ENCODE results near the gene NFIA. TPM values are rescaled to one million over a fixed set of nuclear protein-coding genes. Genes with fewer than 3 reads are reported as not detected.

NFIA gene
- total RNA-seq, 4 donors from 2014 or later: 68.2 to 172 (median 101) TPM

DNA sequence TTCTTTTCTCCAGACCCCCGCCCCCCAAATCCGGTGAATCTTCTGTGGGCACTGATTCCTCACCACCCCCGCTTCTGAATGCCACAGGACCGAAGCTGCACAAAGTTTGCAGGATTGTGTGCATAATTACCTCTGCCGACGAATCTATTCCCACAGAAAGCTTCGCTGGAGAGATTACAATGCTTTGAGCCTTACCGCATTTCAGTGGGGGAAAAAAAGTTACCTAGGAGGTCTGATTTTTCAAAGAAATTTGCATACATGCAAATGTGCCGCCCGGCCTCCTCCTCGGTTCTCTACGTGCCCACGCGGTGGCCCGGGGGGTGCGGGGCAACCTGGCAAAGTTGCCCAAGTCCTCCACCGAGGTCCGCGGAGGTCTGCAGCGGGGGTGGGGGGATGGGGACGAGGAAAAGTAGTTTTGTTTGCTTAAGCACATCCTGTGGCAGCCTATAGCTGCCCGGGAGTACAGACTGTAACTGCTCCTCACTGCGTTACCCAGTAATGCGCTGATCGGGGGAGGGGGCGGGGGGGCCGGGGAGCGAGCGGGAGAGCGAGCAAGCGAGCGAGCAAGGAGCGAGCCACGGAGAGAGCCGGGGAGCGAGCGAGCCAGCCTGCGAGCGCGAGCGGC lies 563 bp upstream of the NFIA start:
- TF ChIP-seq, protein P1, sequence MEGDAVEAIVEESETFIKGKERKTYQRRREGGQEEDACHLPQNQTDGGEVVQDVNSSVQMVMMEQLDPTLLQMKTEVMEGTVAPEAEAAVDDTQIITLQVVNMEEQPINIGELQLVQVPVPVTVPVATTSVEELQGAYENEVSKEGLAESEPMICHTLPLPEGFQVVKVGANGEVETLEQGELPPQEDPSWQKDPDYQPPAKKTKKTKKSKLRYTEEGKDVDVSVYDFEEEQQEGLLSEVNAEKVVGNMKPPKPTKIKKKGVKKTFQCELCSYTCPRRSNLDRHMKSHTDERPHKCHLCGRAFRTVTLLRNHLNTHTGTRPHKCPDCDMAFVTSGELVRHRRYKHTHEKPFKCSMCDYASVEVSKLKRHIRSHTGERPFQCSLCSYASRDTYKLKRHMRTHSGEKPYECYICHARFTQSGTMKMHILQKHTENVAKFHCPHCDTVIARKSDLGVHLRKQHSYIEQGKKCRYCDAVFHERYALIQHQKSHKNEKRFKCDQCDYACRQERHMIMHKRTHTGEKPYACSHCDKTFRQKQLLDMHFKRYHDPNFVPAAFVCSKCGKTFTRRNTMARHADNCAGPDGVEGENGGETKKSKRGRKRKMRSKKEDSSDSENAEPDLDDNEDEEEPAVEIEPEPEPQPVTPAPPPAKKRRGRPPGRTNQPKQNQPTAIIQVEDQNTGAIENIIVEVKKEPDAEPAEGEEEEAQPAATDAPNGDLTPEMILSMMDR (IDR thresholded peaks at IDR 0.05; ENCODE audit: low read depth): no peak

DNA sequence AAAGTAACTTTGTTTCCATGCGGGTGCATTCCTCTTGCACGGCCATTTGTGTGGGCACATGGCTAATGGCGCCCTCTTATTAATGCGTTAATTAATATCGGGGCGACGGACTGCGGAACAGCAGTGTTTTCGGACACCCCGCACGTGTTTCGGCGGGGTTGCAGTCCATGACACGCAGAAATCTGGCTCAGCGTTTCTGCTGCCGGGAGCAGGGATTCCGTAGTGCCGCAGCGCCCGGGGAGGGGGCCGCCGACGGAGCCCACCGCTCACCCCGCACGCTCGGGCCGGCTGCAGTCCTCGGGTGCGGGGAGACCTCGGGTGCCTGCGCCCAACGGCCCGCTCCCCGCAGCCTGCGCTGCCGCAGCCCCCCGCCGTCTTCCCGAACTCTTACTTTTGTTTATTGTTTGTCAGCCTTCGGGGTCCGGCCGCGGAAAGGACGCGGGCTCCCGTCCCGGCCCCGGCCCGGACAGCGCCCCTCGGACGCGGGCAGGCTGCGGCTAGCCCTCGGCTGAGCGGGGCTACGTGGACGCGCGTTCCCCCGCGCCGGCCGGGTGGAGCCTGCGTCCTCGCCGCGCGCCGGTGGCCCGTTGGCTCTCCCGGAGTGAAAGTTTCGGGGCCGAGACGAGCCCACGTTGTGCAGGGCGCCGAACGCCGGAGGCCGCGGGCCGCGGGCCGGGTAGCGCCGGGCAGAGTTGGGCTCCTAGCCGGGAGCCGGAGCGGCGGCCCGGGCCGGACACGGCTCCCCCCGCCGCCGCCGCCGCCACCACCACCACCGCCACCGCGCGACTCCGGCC lies 849 bp downstream of the NFIA start:
- TF ChIP-seq, protein P1 (IDR thresholded peaks at IDR 0.05; ENCODE audit: low read depth): no peak

DNA sequence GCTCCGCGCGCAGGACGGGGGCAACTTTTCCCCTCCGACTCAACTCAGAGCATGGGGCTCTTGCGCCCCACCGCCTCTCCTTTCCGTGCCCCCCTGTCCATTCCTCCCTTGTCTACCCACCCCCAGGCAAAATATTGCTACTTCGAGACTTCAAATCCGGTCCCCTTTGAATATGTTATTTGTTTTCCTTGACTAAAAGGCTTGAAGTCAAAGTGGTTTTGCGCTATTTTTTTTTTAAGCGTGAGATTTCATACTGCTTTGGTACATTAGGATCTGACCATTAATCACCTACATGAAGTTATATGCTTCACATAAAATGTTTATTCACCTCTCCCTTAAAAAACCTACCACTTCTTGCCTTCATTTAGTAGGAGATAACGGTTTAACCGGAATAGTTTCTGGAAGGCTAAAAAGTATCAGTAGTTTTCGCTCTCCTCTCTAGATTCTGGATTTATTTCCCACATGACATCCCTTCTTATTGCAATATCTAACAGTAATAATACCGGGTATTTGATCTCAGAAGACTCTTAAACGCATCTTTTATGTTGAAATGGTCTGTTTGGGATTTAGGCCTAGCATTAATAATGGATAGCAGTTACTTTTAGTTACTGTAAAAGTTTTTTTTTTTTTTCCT lies 1.6 kb downstream of the NFIA start:
- TF ChIP-seq, protein P1 (IDR thresholded peaks at IDR 0.05; ENCODE audit: low read depth): no peak

DNA sequence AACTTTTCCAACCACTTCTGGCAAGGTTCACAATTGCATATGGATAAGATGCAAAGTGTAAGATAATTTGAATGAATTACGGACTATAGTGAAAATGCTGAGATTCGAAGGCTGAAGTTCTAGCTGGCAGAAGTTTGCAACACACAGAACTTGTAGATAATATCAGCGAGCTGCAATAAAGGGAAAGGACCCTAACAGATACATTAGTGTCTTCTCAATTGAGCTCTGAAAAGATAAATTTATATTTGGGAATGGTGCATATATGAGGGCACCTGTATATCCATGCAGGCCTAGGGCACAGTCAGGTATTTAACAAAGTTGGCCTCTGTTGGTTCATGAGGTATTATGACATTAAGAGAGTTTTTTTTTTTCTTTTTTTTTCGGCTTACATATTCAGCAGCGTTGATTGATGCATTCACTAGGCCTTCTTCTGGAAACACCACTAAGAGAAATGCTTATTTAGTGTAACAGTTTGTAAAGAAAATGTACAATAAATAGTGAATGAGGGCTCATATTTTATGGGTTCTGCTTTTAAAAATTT lies 2.2 kb downstream of the NFIA start:
- TF ChIP-seq, protein P1 (IDR thresholded peaks at IDR 0.05; ENCODE audit: low read depth): no peak

DNA sequence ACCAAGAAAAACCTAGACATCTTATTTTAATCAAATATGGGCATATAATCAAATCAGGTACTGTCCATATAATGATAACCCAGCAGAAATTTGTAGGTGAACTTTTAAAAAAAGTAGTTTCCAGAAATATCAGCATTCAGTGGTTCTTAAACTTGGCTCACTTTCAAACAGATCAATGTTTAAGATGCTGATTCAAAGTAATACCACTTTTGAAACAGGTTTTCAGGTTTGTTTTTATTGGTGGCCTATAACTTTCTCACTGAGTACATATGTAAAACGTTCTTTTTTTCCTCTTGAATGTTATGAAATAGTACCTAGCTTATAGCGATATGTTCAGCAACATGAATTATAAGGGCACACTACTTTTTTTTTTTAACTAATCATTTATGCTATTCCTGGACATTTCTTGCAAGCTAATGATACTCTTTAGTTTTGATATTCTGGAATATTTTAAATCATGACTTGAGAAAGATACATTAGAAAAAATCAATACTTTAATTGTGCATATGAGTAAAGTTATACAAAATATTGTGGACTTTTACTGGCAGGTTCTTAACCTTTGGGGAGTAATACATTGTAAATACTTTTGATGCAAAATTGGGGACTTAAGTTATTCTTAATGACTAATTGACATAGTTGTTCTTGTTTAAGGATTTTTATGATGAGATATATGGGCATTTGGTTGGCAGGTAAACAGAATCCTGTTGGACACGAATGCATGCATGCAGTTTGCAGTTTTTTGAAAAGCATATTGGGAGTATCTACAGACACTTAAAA lies 3.0 kb downstream of the NFIA start:
- TF ChIP-seq, protein P1 (IDR thresholded peaks at IDR 0.05; ENCODE audit: low read depth): no peak

DNA sequence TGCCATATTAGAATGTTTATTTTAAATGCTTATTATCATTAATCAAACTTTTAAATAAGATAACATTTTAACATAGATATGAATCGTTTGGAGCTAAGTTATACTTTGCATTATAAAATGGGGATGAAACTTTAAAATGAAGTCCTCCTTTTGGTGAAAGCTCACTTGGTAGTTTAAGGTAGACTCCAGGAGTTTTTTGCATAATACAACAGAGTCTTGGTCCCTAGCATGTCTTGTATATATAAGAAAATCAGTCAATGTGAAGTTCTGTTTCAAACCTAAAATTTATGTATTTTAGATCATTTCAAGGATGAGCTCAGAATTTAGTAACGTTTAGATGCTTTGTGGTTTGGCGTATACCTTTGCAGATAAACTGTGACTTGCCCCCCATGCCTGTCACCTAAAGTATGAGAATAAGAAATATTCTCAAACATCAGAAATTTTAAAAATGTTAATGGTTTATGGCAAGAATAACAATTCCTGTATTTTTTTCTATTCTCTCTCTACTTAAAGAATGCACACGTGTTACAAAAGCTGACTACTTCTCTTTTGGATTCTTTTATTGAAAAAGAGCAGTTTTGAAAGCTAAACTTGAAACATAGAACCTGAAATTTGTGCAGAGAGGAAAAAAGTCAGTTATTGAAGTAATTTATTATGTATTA lies 3.8 kb downstream of the NFIA start:
- TF ChIP-seq, protein P1 (IDR thresholded peaks at IDR 0.05; ENCODE audit: low read depth): no peak

All from subcutaneous adipose tissue (tissue), 4 donors.